HCT116 (cell line): Measurements from ENCODE around the gene PHF20.

Source experiments
- CTCF ChIP-seq, 3 experiments: fragments of 200-600 bp in 1 of 3; sonication (generic) in 1 of 3; IDR thresholded peaks in 2 of 3; conservative IDR thresholded peaks in 1 of 3; 2 replicates each; pipeline ENCODE4 v1.5.1; 2012 to 2017; ENCODE audit warnings: low read depth in 2 of 3, low read length in 2 of 3, antibody characterized with exemption in 1 of 3, borderline replicate concordance in 1 of 3, control low read depth in 1 of 3, mild to moderate bottlenecking in 1 of 3, mixed read lengths in 1 of 3, mixed run types in 1 of 3, moderate library complexity in 1 of 3; ENCODE audit not compliant: insufficient read depth in 1 of 3
- JUND ChIP-seq: IDR thresholded peaks from 2 replicates; pipeline ENCODE4 v1.6.1; 2012
- MAX ChIP-seq: IDR thresholded peaks from 2 replicates; pipeline ENCODE4 v1.6.1; 2012
- POLR2AphosphoS5 ChIP-seq: IDR thresholded peaks from 2 replicates; pipeline ENCODE4 v1.6.1; 2011; ENCODE audit warnings: mild to moderate bottlenecking, low read depth, low read length, moderate library complexity
- REST ChIP-seq: IDR thresholded peaks from 2 replicates; pipeline ENCODE4 v1.6.1; 2012; ENCODE audit warnings: low read depth

GRCh38 chr20:35967979-35968640 is 196.3 kb downstream of the PHF20 start, which contains the start of gene CNBD2:
- TF ChIP-seq POLR2AphosphoS5, result no peak
- TF ChIP-seq MAX, result no peak
- no peak for TF ChIP-seq REST
- no peak for TF ChIP-seq CTCF (IDR thresholded peaks at IDR 0.05 in 2 of 3, conservative IDR thresholded peaks at IDR 0.05 in 1 of 3; ENCODE audit: borderline replicate concordance in 1 of 3, insufficient read depth in 1 of 3, low read depth in 2 of 3, low read length in 2 of 3)
- no peak for TF ChIP-seq JUND
